Endodermal cell (in vitro differentiated cells): ENCODE measurements around the gene CAMKMT. TPM values are rescaled to one million over a fixed set of nuclear protein-coding genes. Genes with fewer than 3 reads are reported as not detected.

Source experiments
- DNase-seq: peaks from one replicate; pipeline ENCODE4 v3.0.0-alpha.2; 2017
- H3K27ac ChIP-seq: 2 replicates; pipeline ENCODE4 v1.5.1; 2013; ENCODE audit warnings: mild to moderate bottlenecking, low read depth, low read length, moderate library complexity
- H3K27me3 ChIP-seq: 2 replicates; pipeline ENCODE4 v1.6.1; 2013; ENCODE audit warnings: mild to moderate bottlenecking, low read length, moderate library complexity; ENCODE audit not compliant: insufficient read depth, control insufficient read depth, poor library complexity, severe bottlenecking
- H3K36me3 ChIP-seq: 2 replicates; pipeline ENCODE4 v1.7.0; 2013; ENCODE audit warnings: mild to moderate bottlenecking, low read length, moderate library complexity; ENCODE audit not compliant: control insufficient read depth, insufficient read depth
- H3K4me1 ChIP-seq: one replicate; pipeline ENCODE4 v1.7.0; 2013; ENCODE audit warnings: low read length; ENCODE audit not compliant: control insufficient read depth, insufficient read depth
- H3K4me3 ChIP-seq: 2 replicates; pipeline ENCODE4 v1.5.1; 2013; ENCODE audit warnings: mild to moderate bottlenecking, low read length, moderate library complexity
- H3K9ac ChIP-seq: 2 replicates; pipeline ENCODE4 v1.6.1; 2013; ENCODE audit warnings: mild to moderate bottlenecking, low read length, moderate library complexity; ENCODE audit not compliant: poor library complexity, severe bottlenecking; ENCODE audit errors: extremely low read depth
- H3K9me3 ChIP-seq: 2 replicates; pipeline ENCODE4 v1.6.1; 2013; ENCODE audit warnings: mild to moderate bottlenecking, low read length, moderate library complexity; ENCODE audit not compliant: control insufficient read depth
- H3K27ac Mint-ChIP-seq: 2 replicates; pipeline ENCODE4 v1.8.0; 2020; ENCODE audit warnings: mixed read lengths
- H3K27me3 Mint-ChIP-seq: 2 replicates; pipeline ENCODE4 v1.8.0; 2021; ENCODE audit warnings: mild to moderate bottlenecking, mixed read lengths; ENCODE audit not compliant: insufficient read depth
- H3K36me3 Mint-ChIP-seq: 2 replicates; pipeline ENCODE4 v1.8.0; 2020; ENCODE audit warnings: low read depth, mixed read lengths
- H3K4me1 Mint-ChIP-seq: 2 replicates; pipeline ENCODE4 v1.8.0; 2020; ENCODE audit warnings: mixed read lengths
- H3K4me3 Mint-ChIP-seq: 2 replicates; pipeline ENCODE4 v1.8.0; 2020; ENCODE audit warnings: mild to moderate bottlenecking, moderate library complexity, mixed read lengths
- H3K9me3 Mint-ChIP-seq: 2 replicates; pipeline ENCODE4 v1.8.0; 2020; ENCODE audit warnings: mild to moderate bottlenecking, mixed read lengths
- WGBS, 2 experiments: methylation state at CpG; one replicate each; pipeline versions ENCODE4 v1.1.5 to v1.1.7; 2013; ENCODE audit warnings: missing lambda C conversion rate in 2 of 2, mixed read lengths in 1 of 2; ENCODE audit not compliant: insufficient coverage in 1 of 2, insufficient read length in 1 of 2; 5-methylcytosine and 5-hydroxymethylcytosine counted together
- total RNA-seq, 2 donors: library from RNA; stranded (reverse); fragmentation: NEBNext Ultra II Directional in 1 of 2; extraction: Animal tissue kit (Norgen Biotek cat#: 25700) in 1 of 2; gene quantifications; 2 replicates in 1 of 2; 3 replicates in 1 of 2; pipeline ENCODE4 v1.2.1, GENCODE V29; 2021
- TF ChIP-seq, protein P1 (sequence below): fragments of 200-600 bp; sonication (generic); conservative IDR thresholded peaks from 2 replicates; pipeline ENCODE4 v1.5.0; 2021; ENCODE audit warnings: antibody characterized with exemption, mild to moderate bottlenecking

CAMKMT gene
- total RNA-seq, 2 donors from 2014 or later: 31.4 to 57.5 TPM

DNA sequence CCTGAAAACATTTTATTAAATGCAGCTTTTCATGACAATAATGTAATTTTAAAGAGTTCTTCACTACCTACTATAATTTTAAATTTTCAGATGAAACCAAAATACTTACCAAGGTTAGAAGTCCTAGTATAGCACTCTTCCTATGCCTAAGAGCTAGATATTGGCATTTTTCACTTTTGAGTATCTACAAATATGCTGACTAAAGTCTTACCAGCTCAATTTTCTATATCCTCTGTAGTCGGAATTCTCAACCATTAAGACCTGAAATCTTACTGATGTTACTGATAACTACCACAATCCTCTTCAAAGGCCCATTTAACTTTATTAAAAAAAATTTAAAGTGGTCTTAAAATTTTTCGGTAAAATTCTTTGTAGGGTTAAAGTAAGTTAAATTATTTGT is 32.4 kb upstream of the CAMKMT start:
- TF ChIP-seq, protein P1, sequence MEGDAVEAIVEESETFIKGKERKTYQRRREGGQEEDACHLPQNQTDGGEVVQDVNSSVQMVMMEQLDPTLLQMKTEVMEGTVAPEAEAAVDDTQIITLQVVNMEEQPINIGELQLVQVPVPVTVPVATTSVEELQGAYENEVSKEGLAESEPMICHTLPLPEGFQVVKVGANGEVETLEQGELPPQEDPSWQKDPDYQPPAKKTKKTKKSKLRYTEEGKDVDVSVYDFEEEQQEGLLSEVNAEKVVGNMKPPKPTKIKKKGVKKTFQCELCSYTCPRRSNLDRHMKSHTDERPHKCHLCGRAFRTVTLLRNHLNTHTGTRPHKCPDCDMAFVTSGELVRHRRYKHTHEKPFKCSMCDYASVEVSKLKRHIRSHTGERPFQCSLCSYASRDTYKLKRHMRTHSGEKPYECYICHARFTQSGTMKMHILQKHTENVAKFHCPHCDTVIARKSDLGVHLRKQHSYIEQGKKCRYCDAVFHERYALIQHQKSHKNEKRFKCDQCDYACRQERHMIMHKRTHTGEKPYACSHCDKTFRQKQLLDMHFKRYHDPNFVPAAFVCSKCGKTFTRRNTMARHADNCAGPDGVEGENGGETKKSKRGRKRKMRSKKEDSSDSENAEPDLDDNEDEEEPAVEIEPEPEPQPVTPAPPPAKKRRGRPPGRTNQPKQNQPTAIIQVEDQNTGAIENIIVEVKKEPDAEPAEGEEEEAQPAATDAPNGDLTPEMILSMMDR: no peak
- Mint-ChIP-seq H3K4me3 (no peak overlapping the region), H3K27ac (no peak overlapping the region), H3K36me3 (peaks cover 29% of the 10 kb centered on the region), H3K27me3 (no peaks in the 10 kb centered on the region), H3K9me3 (no peaks in the 10 kb centered on the region), H3K4me1 (peaks cover 25% of the 10 kb centered on the region)
- Histone ChIP-seq H3K27ac (no peak overlapping the region), H3K36me3 (peaks cover 29% of the 10 kb centered on the region), H3K4me1 (peaks cover 12% of the 10 kb centered on the region), H3K9me3 (no peaks in the 10 kb centered on the region), H3K9ac (no peak overlapping the region), H3K4me3 (no peak overlapping the region), H3K27me3 (no peaks in the 10 kb centered on the region)
- WGBS, 2 experiments: 84% methylated on average over 2 of the region's 2 CpGs; no CpG with 5 or more reads in 1 of the 2 experiments
- no peak for DNase-seq

DNA sequence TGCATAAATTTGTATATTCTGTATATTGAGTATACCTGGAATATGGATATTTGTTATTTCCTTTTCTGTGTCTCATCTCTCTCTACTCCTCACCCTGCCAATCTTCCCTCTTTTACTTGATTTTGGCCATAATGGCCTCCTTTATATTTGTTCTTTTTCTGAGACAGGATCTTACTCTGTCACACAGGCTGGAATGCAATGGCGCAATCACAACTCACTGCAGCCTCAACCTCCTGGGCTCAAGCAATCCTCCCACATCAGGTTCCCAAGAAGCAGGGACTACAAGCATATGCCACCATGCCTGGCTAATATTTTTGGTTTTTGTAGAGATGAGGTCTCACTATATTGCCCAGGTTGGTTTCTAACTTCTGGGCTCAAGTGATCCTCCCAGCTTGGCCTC is 30.9 kb upstream of the CAMKMT start:
- Mint-ChIP-seq H3K36me3 (peaks cover 32% of the 10 kb centered on the region), H3K9me3 (no peaks in the 10 kb centered on the region), H3K4me1 (peaks cover 17% of the 10 kb centered on the region), H3K4me3 (no peak overlapping the region), H3K27ac (no peak overlapping the region), H3K27me3 (no peaks in the 10 kb centered on the region)
- no peak for DNase-seq
- no peaks in the 10 kb centered on the region for H3K27me3 ChIP-seq
- TF ChIP-seq, protein P1: no peak
- no peaks in the 10 kb centered on the region for H3K9me3 ChIP-seq
- no peak overlapping the region for H3K4me3 ChIP-seq
- no peak overlapping the region for H3K9ac ChIP-seq
- peaks cover 25% of the 10 kb centered on the region for H3K36me3 ChIP-seq
- no peak overlapping the region for H3K27ac ChIP-seq
- peaks cover 5% of the 10 kb centered on the region for H3K4me1 ChIP-seq
- WGBS, 2 experiments: 91 to 100% methylated on average over 1 of the region's 1 CpG

DNA sequence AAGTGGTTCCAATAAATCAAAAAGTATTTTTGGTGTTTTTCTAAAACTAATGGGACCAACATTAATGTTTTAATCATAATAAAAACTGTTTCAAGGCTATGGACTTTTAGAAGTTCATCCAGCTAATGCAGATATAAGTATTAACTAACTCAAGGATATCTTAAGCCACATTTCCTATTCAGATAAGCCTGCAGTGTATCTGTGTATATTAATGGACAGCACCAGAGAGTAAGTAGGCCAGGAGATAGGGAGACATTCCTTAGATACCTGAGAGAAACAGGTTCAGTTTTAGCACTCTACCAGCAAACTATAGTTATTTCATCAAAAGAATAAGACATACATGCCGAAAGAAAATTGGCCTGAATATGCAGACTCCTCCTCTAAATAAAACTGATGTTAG is 27.8 kb upstream of the CAMKMT start:
- H3K4me3 ChIP-seq: no peak overlapping the region
- H3K27me3 ChIP-seq: no peaks in the 10 kb centered on the region
- peaks cover 42% of the 10 kb centered on the region for H3K36me3 ChIP-seq
- TF ChIP-seq, protein P1: no peak
- H3K9ac ChIP-seq: no peak overlapping the region
- no peak for DNase-seq
- WGBS, 2 experiments: 93% methylated on average over 1 of the region's 1 CpG; no CpG with 5 or more reads in 1 of the 2 experiments
- Mint-ChIP-seq H3K27ac (no peak overlapping the region), H3K4me3 (no peak overlapping the region), H3K36me3 (peaks cover 43% of the 10 kb centered on the region), H3K27me3 (no peaks in the 10 kb centered on the region), H3K4me1 (peaks cover 2% of the 10 kb centered on the region), H3K9me3 (no peaks in the 10 kb centered on the region)
- no peak overlapping the region for H3K27ac ChIP-seq
- H3K4me1 ChIP-seq: peaks cover 3% of the 10 kb centered on the region
- H3K9me3 ChIP-seq: no peaks in the 10 kb centered on the region
